Muscle layer of duodenum (tissue), 2 donors: ENCODE results near the gene SLBP.

Experiments
- H3K27ac ChIP-seq: one replicate; pipeline ENCODE4 v1.7.0; 2013; ENCODE audit warnings: mild to moderate bottlenecking, low read length
- H3K27me3 ChIP-seq: one replicate; pipeline ENCODE4 v1.7.0; 2013; ENCODE audit warnings: low read depth, mild to moderate bottlenecking, control low read depth, low read length
- H3K36me3 ChIP-seq, 2 donors: one replicate each; pipeline ENCODE4 v1.7.0; 2013; ENCODE audit warnings: low read length in 2 of 2, control low read depth in 1 of 2, mild to moderate bottlenecking in 1 of 2; ENCODE audit not compliant: insufficient read depth in 2 of 2, control insufficient read depth in 1 of 2
- H3K4me1 ChIP-seq, 2 donors: one replicate each; pipeline ENCODE4 v1.7.0; 2013; ENCODE audit warnings: low read length in 2 of 2, mild to moderate bottlenecking in 2 of 2, control low read depth in 1 of 2, moderate library complexity in 1 of 2; ENCODE audit not compliant: insufficient read depth in 2 of 2, control insufficient read depth in 1 of 2
- H3K4me3 ChIP-seq, 2 donors: one replicate each; pipeline ENCODE4 v1.7.0; 2013; ENCODE audit warnings: low read length in 2 of 2, low read depth in 1 of 2, mild to moderate bottlenecking in 1 of 2
- H3K9me3 ChIP-seq, 2 donors: one replicate each; pipeline ENCODE4 v1.7.0; 2013; ENCODE audit warnings: low read length in 2 of 2, control low read depth in 1 of 2, mild to moderate bottlenecking in 1 of 2; ENCODE audit not compliant: control insufficient read depth in 1 of 2
- donor health status: healthy.

SLBP gene

GRCh38 chr4:1668488-1668840 is 43.7 kb downstream of the SLBP start:
- Histone ChIP-seq H3K36me3 (no peaks in the 10 kb centered on the region), H3K27me3 (no peaks in the 10 kb centered on the region), H3K4me1 (peaks cover 0 to 5% of the 10 kb centered on the region in 2 donors), H3K9me3 (no peaks in the 10 kb centered on the region), H3K4me3 (no peak overlapping the region), H3K27ac (no peak overlapping the region)

DNA sequence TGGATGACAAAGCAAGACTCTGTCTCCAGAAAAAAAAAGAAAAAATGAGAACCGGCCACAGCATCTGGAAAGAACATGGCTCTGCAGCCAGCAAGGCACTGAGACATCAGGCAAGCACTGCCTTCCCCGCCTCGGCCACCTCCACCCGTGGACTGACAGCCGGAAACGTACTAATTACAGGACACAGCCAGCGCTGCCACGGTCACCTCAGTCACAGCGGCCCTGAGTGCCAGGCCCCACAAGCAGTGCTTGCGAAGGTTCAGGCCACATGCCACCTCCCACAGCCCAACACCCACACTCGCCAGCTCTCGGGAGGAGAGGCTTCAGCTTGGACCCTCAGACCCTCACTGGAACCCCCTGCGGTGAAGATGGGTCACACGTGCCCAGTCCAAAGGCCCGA is 44.8 kb downstream of the SLBP start:
- Histone ChIP-seq H3K27ac (no peak overlapping the region), H3K36me3 (no peaks in the 10 kb centered on the region), H3K27me3 (no peaks in the 10 kb centered on the region), H3K9me3 (no peaks in the 10 kb centered on the region), H3K4me3 (no peak overlapping the region), H3K4me1 (peaks cover 0 to 5% of the 10 kb centered on the region in 2 donors)

GRCh38 chr4:1666391-1666790 is 45.7 kb downstream of the SLBP start:
- Histone ChIP-seq H3K9me3 (no peaks in the 10 kb centered on the region), H3K27me3 (no peaks in the 10 kb centered on the region), H3K4me1 (peaks cover 0 to 5% of the 10 kb centered on the region in 2 donors), H3K4me3 (no peak overlapping the region), H3K36me3 (no peaks in the 10 kb centered on the region), H3K27ac (no peak overlapping the region)

- H3K36me3 ChIP-seq: no peaks in the 10 kb centered on the region
- H3K4me1 ChIP-seq: peaks cover 0 to 5% of the 10 kb centered on the region in 2 donors
- no peak overlapping the region for H3K27ac ChIP-seq
- no peak overlapping the region for H3K4me3 ChIP-seq
- no peaks in the 10 kb centered on the region for H3K27me3 ChIP-seq
- H3K9me3 ChIP-seq: no peaks in the 10 kb centered on the region
These were observed 48.0 kb downstream of the SLBP start for GRCh38 chr4:1664141-1664540.

DNA sequence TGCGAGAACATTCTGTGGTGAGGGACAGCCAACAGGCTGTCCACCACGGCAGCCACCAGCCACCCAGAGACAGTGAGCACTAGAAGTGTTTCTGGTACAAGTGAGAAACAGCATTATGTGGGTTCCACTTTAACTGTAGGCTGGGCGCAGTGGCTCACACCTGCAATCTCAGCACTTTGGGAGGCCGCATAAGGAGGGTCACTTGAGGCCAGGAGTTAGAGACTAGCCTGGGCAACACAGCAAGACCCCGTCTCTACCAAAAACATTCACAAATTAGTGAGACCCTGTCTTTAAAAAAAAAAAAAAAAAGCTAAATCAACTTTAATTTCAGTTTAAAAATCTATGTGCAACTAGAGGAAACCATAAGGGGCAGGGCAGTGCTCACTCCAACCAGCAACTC is 48.6 kb downstream of the SLBP start:
- Histone ChIP-seq H3K36me3 (no peaks in the 10 kb centered on the region), H3K4me1 (peaks cover 0 to 5% of the 10 kb centered on the region in 2 donors), H3K27ac (no peak overlapping the region), H3K9me3 (no peaks in the 10 kb centered on the region), H3K27me3 (no peaks in the 10 kb centered on the region), H3K4me3 (no peak overlapping the region)

- Histone ChIP-seq H3K27ac (no peak overlapping the region), H3K9me3 (no peaks in the 10 kb centered on the region), H3K4me3 (no peak overlapping the region), H3K36me3 (peaks cover 0 to 5% of the 10 kb centered on the region in 2 donors), H3K27me3 (no peaks in the 10 kb centered on the region), H3K4me1 (peaks cover 0 to 5% of the 10 kb centered on the region in 2 donors)
These were observed 50.4 kb downstream of the SLBP start for GRCh38 chr4:1661695-1662094.

GRCh38 chr4:1660948-1661677 is 51.0 kb downstream of the SLBP start:
- Histone ChIP-seq H3K27ac (no peak overlapping the region), H3K36me3 (peaks cover 0 to 7% of the 10 kb centered on the region in 2 donors), H3K4me3 (no peak overlapping the region), H3K9me3 (no peaks in the 10 kb centered on the region), H3K4me1 (no peaks in the 10 kb centered on the region), H3K27me3 (no peaks in the 10 kb centered on the region)

DNA sequence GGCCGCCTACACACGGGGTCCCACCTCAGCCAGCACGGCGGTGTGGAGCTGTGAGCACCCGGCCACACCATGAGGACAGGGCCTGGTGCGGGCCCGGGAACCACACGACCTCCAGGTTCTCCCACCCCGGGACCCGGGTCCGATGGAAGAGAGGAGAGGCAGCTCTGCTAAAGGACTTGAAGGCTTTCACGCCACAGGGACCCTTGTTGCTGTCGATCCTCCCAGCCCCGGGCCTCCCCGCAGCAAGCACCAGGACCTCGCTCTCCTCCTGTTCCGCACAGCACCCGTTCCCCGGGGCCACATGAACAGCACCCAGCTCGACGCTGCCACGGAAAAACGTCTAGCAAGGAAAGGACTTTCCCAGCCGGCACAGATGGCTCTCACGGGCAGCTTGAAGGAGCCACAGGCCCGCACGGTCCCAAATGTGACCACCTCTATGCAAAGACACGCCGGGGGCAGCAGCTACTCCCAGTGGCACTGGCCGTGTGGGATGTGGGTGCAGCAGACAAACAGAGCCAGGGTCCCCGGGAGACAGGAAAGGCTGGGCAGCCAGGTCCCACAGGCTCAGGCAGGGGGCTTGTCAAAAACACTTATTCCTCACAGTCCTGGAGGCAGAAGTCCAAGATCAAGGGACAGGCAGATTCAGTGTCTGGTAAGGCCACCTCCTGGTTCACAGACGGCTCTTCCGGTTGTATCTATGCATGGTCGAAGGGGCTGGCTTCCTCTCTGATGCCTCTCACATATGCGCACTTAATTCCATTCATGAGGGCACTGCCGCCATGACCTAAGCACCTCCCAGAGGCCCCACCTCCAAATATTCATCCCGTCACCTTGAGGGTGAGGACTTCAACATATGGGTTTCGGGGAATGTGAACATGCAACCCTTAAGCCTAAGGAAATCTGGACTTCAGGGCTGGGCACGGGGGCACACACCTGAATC is 52.7 kb downstream of the SLBP start:
- H3K9me3 ChIP-seq: no peaks in the 10 kb centered on the region

GRCh38 chr4:1658581-1658980 is 53.5 kb downstream of the SLBP start:
- Histone ChIP-seq H3K4me1 (no peaks in the 10 kb centered on the region), H3K27me3 (no peaks in the 10 kb centered on the region), H3K4me3 (no peak overlapping the region), H3K9me3 (no peaks in the 10 kb centered on the region), H3K36me3 (peaks cover 0 to 14% of the 10 kb centered on the region in 2 donors), H3K27ac (no peak overlapping the region)

More for the DNA sequence above, 52.7 kb downstream of the SLBP start:
- Histone ChIP-seq H3K36me3 (peaks cover 0 to 14% of the 10 kb centered on the region in 2 donors), H3K27me3 (no peaks in the 10 kb centered on the region), H3K4me3 (no peak overlapping the region), H3K4me1 (no peaks in the 10 kb centered on the region), H3K27ac (no peak overlapping the region)

DNA sequence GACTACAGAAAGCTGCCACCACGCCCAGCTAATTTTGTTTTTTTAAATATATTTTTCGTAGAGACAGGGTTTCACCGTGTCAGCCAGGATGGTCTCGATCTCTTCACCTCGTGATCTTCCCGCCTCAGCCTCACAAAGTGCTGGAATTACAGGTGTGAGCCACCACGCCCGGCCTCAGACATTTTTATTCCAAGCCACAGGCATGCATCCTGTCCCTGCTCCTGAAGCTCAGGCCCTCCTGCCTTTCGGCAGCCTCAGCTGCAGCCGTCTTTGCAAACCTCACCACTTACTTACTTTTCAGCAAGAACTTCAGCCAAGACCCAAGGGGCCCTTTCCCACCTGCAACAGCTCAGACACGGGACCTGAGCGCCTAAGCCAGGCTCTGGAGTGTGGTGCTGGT is 54.0 kb downstream of the SLBP start:
- H3K4me3 ChIP-seq: no peak overlapping the region
- no peaks in the 10 kb centered on the region for H3K9me3 ChIP-seq

GRCh38 chr4:1656986-1657385 is 55.1 kb downstream of the SLBP start:
- Histone ChIP-seq H3K4me3 (no peak overlapping the region), H3K27ac (no peak overlapping the region), H3K9me3 (no peaks in the 10 kb centered on the region), H3K4me1 (no peaks in the 10 kb centered on the region), H3K27me3 (no peaks in the 10 kb centered on the region), H3K36me3 (peaks cover 0 to 14% of the 10 kb centered on the region in 2 donors)

More for the DNA sequence above, 54.0 kb downstream of the SLBP start:
- Histone ChIP-seq H3K27ac (no peak overlapping the region), H3K36me3 (peaks cover 0 to 14% of the 10 kb centered on the region in 2 donors), H3K4me1 (no peaks in the 10 kb centered on the region), H3K27me3 (no peaks in the 10 kb centered on the region)
